Ishikawa (cell line): ENCODE data around the gene SYNM.

ENCODE experiments used
- CEBPB ChIP-seq: IDR thresholded peaks from 2 replicates; pipeline ENCODE4 v1.6.1; 2012
- CREB1 ChIP-seq: IDR thresholded peaks from 2 replicates; pipeline ENCODE4 v1.6.1; 2012; ENCODE audit warnings: low read depth
- EGR1 ChIP-seq: IDR thresholded peaks from 2 replicates; pipeline ENCODE4 v1.6.1; 2012
- EP300 ChIP-seq: IDR thresholded peaks from 2 replicates; pipeline ENCODE4 v1.6.1; 2012; ENCODE audit warnings: borderline replicate concordance
- FOXM1 ChIP-seq: IDR thresholded peaks from 2 replicates; pipeline ENCODE4 v1.6.1; 2012; ENCODE audit warnings: low read depth, borderline replicate concordance
- MAX ChIP-seq: IDR thresholded peaks from 2 replicates; pipeline ENCODE4 v1.6.1; 2012
- NFIC ChIP-seq: IDR thresholded peaks from 2 replicates; pipeline ENCODE4 v1.6.1; 2012
- RAD21 ChIP-seq: IDR thresholded peaks from 2 replicates; pipeline ENCODE4 v1.6.1; 2012; ENCODE audit warnings: low read depth
- REST ChIP-seq: IDR thresholded peaks from 2 replicates; pipeline ENCODE4 v1.6.1; 2012; ENCODE audit warnings: low read depth, mild to moderate bottlenecking
- TAF1 ChIP-seq: IDR thresholded peaks from 2 replicates; pipeline ENCODE4 v1.6.1; 2012; ENCODE audit warnings: low read depth, mild to moderate bottlenecking
- TEAD4 ChIP-seq: IDR thresholded peaks from 2 replicates; pipeline ENCODE4 v1.6.1; 2012
- YY1 ChIP-seq: IDR thresholded peaks from 2 replicates; pipeline ENCODE4 v1.6.1; 2012; ENCODE audit warnings: low read depth
- ZBTB7A ChIP-seq: IDR thresholded peaks from 2 replicates; pipeline ENCODE4 v1.6.1; 2012; ENCODE audit warnings: low read depth

- no peak for TF ChIP-seq RAD21
- TF ChIP-seq EP300, result no peak
- no peak for TF ChIP-seq REST
- no peak for TF ChIP-seq TAF1
- TF ChIP-seq CREB1, result no peak
- no peak for TF ChIP-seq EGR1
- no peak for TF ChIP-seq YY1
- no peak for TF ChIP-seq ZBTB7A
- TF ChIP-seq FOXM1, result no peak
- no peak for TF ChIP-seq TEAD4
- no peak for TF ChIP-seq NFIC
- TF ChIP-seq MAX, result no peak
- TF ChIP-seq CEBPB, result no peak
These were observed 65.0 kb downstream of the SYNM start for GRCh38 chr15:99169769-99170311.
